HepG2 (cell line): ENCODE measurements around the gene HOXA7. TPM values are rescaled to one million over a fixed set of nuclear protein-coding genes. Genes with fewer than 3 reads are reported as not detected.

Experiments used
- ATAC-seq: fragments of 200-7000 bp; cut with Tn5 transposase; 3 replicates; pipeline ENCODE4 v1.9.1; 2020; ENCODE audit warnings: mild to moderate bottlenecking, moderate library complexity
- BruUV-seq: library from RNA; stranded (reverse); fragments of 400-500 nt; replicated peaks from 2 replicates; lab custom pipeline; 2021; lab: Mats Ljungman, UMichigan
- CTCF ChIA-PET: fragments of 300-600 bp; formaldehyde crosslinking; extraction: SDS; loops from one replicate; lab custom pipeline; 2021; ENCODE audit warnings: low total read pairs, inconsistent platforms, low intra/inter-chr PET ratio; lab: Yijun Ruan, JAX
- POLR2A ChIA-PET: fragments of 350-600 bp; sonication (Branson Sonifier 250); formaldehyde crosslinking; loops from one replicate; lab custom pipeline; 2020; ENCODE audit warnings: antibody characterized with exemption, inconsistent platforms; lab: Yijun Ruan, JAX
- DNase-seq: peaks from one replicate; pipeline ENCODE4 v3.0.0-alpha.2; 2015; ENCODE audit warnings: low spot score
- FAIRE-seq: peaks from 3 replicates; lab custom pipeline; 2011; peaks lifted over from hg19 to GRCh38; lab: Jason Lieb, UNC
- H2AFZ ChIP-seq: one replicate; pipeline ENCODE4 v1.6.1; 2011; ENCODE audit warnings: low read length, inconsistent platforms
- H3K27ac ChIP-seq: fragments of 300-600 bp; 3 replicates; pipeline ENCODE4 v1.8.0; 2011; ENCODE audit warnings: mixed run types, mild to moderate bottlenecking, mixed read lengths, low read length, inconsistent platforms; ENCODE audit not compliant: insufficient read depth; ENCODE audit errors: extremely low read length
- H3K27me3 ChIP-seq, 2 experiments: fragments of 200-600 bp in 1 of 2; 2 replicates in 1 of 2; 3 replicates in 1 of 2; pipeline versions ENCODE4 v1.6.0 to v1.8.0; 2011; ENCODE audit warnings: low read length in 2 of 2, mild to moderate bottlenecking in 2 of 2, moderate library complexity in 2 of 2, inconsistent platforms in 1 of 2; ENCODE audit not compliant: insufficient read depth in 2 of 2, control insufficient read depth in 1 of 2
- H3K36me3 ChIP-seq, 2 experiments: fragments of 200-600 bp in 1 of 2; replicated peaks in 1 of 2; 2 replicates in 1 of 2; 3 replicates in 1 of 2; pipeline versions ENCODE4 v1.5.1 to v1.8.0; 2011; ENCODE audit warnings: low read length in 2 of 2, inconsistent platforms in 1 of 2; ENCODE audit not compliant: insufficient read depth in 2 of 2, control insufficient read depth in 1 of 2
- H3K4me1 ChIP-seq: 2 replicates; pipeline ENCODE4 v1.5.1; 2012; ENCODE audit warnings: low read length, inconsistent platforms; ENCODE audit not compliant: insufficient read depth
- H3K4me2 ChIP-seq: 2 replicates; pipeline ENCODE4 v1.6.0; 2011; ENCODE audit warnings: low read depth, low read length, inconsistent platforms
- H3K4me3 ChIP-seq, 3 experiments: fragments of 200-600 bp in 1 of 3; sonication (generic), shearing (Covaris generic) in 1 of 3; replicated peaks in 1 of 3; 2 replicates each; pipeline ENCODE4 v1.5.1; 2011 to 2016; ENCODE audit warnings: low read length in 3 of 3, inconsistent platforms in 2 of 3, low read depth in 2 of 3, mild to moderate bottlenecking in 2 of 3, control low read depth in 1 of 3, mixed read lengths in 1 of 3; ENCODE audit not compliant: insufficient read depth in 1 of 3
- H3K79me2 ChIP-seq: one replicate; pipeline ENCODE4 v1.6.1; 2011; ENCODE audit warnings: low read length, inconsistent platforms; ENCODE audit not compliant: insufficient read depth
- H3K9ac ChIP-seq: 2 replicates; pipeline ENCODE4 v1.6.0; 2011; ENCODE audit warnings: mild to moderate bottlenecking, low read depth, low read length, inconsistent platforms; ENCODE audit not compliant: insufficient read depth
- H3K9me3 ChIP-seq: 2 replicates; pipeline ENCODE4 v1.5.1; 2012; ENCODE audit warnings: mild to moderate bottlenecking, low read length
- H4K20me1 ChIP-seq: 2 replicates; pipeline ENCODE4 v1.6.0; 2011; ENCODE audit warnings: inconsistent platforms, mild to moderate bottlenecking, low read length, moderate library complexity; ENCODE audit not compliant: insufficient read depth
- CENPT ChIP-seq: sonication (generic); formaldehyde crosslinking; IDR thresholded peaks from 2 replicates; pipeline ENCODE4 v1.8.0; 2022; ENCODE audit warnings: low read depth, mild to moderate bottlenecking, moderate library complexity, missing genetic modification reagents
- GABPB1 ChIP-seq: IDR thresholded peaks from 2 replicates; pipeline ENCODE4 v1.6.1; 2016; ENCODE audit warnings: mild to moderate bottlenecking, missing genetic modification reagents, moderate library complexity, missing compliant biosample characterization
- JARID2 ChIP-seq: sonication (generic); formaldehyde crosslinking; IDR thresholded peaks from 2 replicates; pipeline ENCODE4 v1.8.1; 2023; ENCODE audit warnings: missing genetic modification reagents, inconsistent platforms; ENCODE audit not compliant: insufficient replicate concordance
- MTF2 ChIP-seq: sonication (generic); formaldehyde crosslinking; IDR thresholded peaks from 2 replicates; pipeline ENCODE4 v1.5.0; 2020; ENCODE audit warnings: missing genetic modification reagents, borderline replicate concordance
- NFKB2 ChIP-seq: sonication (generic); formaldehyde crosslinking; IDR thresholded peaks from 2 replicates; pipeline ENCODE4 v1.4.0; 2020; ENCODE audit warnings: missing genetic modification reagents, borderline replicate concordance
- TRAFD1 ChIP-seq: sonication (generic); formaldehyde crosslinking; IDR thresholded peaks from 2 replicates; pipeline ENCODE4 v1.5.1; 2020; ENCODE audit warnings: missing genetic modification reagents, mild to moderate bottlenecking, borderline replicate concordance
- TSC22D2 ChIP-seq: sonication (generic); formaldehyde crosslinking; IDR thresholded peaks from 2 replicates; pipeline ENCODE4 v1.5.1; 2020; ENCODE audit warnings: missing genetic modification reagents, mild to moderate bottlenecking, borderline replicate concordance
- ZBTB38 ChIP-seq: sonication (generic); formaldehyde crosslinking; IDR thresholded peaks from 2 replicates; pipeline ENCODE4 v1.5.1; 2020; ENCODE audit warnings: mild to moderate bottlenecking, missing genetic modification reagents
- ZNF383 ChIP-seq: sonication (generic); formaldehyde crosslinking; IDR thresholded peaks from 2 replicates; pipeline ENCODE4 v1.4.0; 2020; ENCODE audit warnings: missing genetic modification reagents, mild to moderate bottlenecking, borderline replicate concordance
- ZNF577 ChIP-seq: sonication (generic); formaldehyde crosslinking; IDR thresholded peaks from 2 replicates; pipeline ENCODE4 v1.4.0; 2020; ENCODE audit warnings: mild to moderate bottlenecking, low read depth, missing genetic modification reagents, borderline replicate concordance
- WGBS: methylation state at CpG from one replicate; pipeline ENCODE4 v1.1.6; 2017; ENCODE audit warnings: low lambda C conversion rate; 5-methylcytosine and 5-hydroxymethylcytosine counted together
- in situ Hi-C: cut with HindIII; loops from 2 replicates; pipeline ENCODE4 v1.10.0; 2017; ENCODE audit warnings: low pct_unique_long_range_greater_than_20kb; ENCODE audit not compliant: extremely low pct_ligation_motif_present
- intact Hi-C: fragments of 100-400 bp; cut with micrococcal nuclease; formaldehyde crosslinking; loops from one replicate; pipeline ENCODE4 v1.10.0; 2022; ENCODE audit not compliant: unreplicated experiment
- polyA plus RNA-seq, 8 experiments: library from polyadenylated mRNA; depleted of rRNA in 3 of 8; stranded (reverse) in 7 of 8; unstranded in 1 of 8; fragments of >200 nt; fragmentation: Illumina TruSeq in 4 of 8; extraction: Trizol in 4 of 8; gene quantifications; 2 replicates each; pipeline versions ENCODE4 v1.2.1 to v1.2.3, GENCODE V29; 2011 to 2016; ENCODE audit warnings: low read depth in 4 of 8, missing spikeins in 1 of 8, mixed read lengths in 1 of 8; ENCODE audit not compliant: insufficient read depth in 1 of 8
- total RNA-seq, 5 experiments: library from RNA; depleted of rRNA; stranded (reverse); fragments of >200 nt; fragmentation: Illumina TruSeq; extraction: Trizol; gene quantifications; 2 replicates each; pipeline ENCODE4 v1.2.3, GENCODE V29; 2016; ENCODE audit warnings: low read depth in 1 of 5
- TF ChIP-seq, protein P1 (sequence below): sonication (generic); formaldehyde crosslinking; IDR thresholded peaks from 2 replicates; pipeline ENCODE4 v1.5.0; 2020; ENCODE audit warnings: missing genetic modification reagents
- TF ChIP-seq, protein P2 (sequence below): sonication (generic); formaldehyde crosslinking; IDR thresholded peaks from 2 replicates; pipeline ENCODE4 v1.4.0; 2020; ENCODE audit warnings: missing genetic modification reagents
- TF ChIP-seq, protein P3 (sequence below), 2 experiments: sonication (generic) in 1 of 2; formaldehyde crosslinking in 1 of 2; IDR thresholded peaks; 2 replicates each; pipeline versions ENCODE4 v1.4.0 to v1.6.1; 2018 to 2020; ENCODE audit warnings: missing genetic modification reagents in 2 of 2, borderline replicate concordance in 1 of 2, low read depth in 1 of 2, mild to moderate bottlenecking in 1 of 2, missing biosample characterization in 1 of 2

HOXA7 gene
- total and polyA plus RNA-seq, 2 of the 13 experiments (the other 11 are each of a cell fraction or from before 2014, with no cell fraction given): 0.05 TPM; not detected in 1

DNA sequence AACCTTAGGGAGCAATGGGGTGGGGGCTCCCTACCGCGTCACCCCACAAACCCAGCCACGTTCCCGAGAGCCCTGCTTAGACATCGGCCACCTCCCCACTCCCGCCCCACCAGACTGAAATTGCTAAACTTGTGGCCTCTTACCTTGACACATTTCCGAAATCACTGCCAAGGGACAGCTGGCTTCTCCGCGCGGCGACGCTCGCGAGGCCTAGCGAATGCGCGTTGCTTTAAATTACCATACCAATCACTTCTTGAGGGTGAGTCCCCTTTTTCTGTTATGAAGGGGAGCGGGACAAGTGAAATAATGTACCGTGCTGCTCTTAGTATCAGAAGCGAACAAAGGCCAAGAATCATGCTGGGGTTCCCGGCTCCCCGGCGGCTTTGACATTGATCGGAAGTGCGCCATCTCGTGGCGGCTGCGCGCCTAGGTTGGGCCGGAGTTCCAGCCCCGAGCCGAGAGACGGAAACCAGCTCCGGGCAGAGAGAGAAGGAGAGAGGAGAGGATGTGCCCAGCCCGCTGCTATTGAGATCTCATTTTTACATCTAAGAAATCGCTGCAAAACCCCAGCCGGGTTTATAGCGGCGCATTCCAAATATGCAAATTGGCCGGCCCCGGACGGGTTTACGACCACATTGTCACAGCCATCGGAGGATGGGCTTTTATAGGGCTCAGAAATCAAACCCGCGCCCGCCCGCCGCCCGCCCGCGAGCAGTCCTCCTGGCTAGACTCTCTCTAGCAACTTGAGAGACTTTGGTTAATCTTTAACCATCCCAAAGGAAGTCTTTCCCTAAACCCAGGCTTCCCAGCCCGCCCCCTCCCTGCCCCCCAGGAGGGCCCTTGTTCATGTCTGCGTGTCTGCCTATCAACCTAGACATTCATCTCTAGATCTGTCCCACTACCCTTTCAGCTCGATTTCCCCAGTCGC, 23.3 kb upstream of the HOXA7 start:
- no peaks in the 10 kb centered on the region for H3K9me3 ChIP-seq
- DNase-seq (peak; percentile 41), FAIRE-seq (no peak), ATAC-seq (peak; percentile 79)
- H3K4me1 ChIP-seq: peaks cover 34% of the 10 kb centered on the region
- no TSS peak for BruUV-seq
- H3K9ac ChIP-seq: peak overlapping the region; percentile 17; the same call in 1 of the 2 replicates
- peak overlapping the region; percentile 83 for H3K4me2 ChIP-seq
- H2AFZ ChIP-seq: no peak overlapping the region
- H3K4me3 ChIP-seq: peak overlapping the region in 2 of 3 experiments; percentile 40 to 62; a peak in 4 of 6 replicates
- ChIA-PET CTCF (no interaction called here), POLR2A (no interaction called here)
- 14% methylated on average over 41 of the region's 56 CpGs for WGBS
- no peak overlapping the region for H3K27ac ChIP-seq
- in situ Hi-C loops: no loop called here
- no peaks in the 10 kb centered on the region for H3K79me2 ChIP-seq
- peaks cover 2% of the 10 kb centered on the region; the same call in 1 of the 2 replicates for H4K20me1 ChIP-seq
- intact Hi-C loops: no loop called here
- H3K36me3 ChIP-seq: no peaks in the 10 kb centered on the region
- peaks cover 15 to 87% of the 10 kb centered on the region in 2 experiments for H3K27me3 ChIP-seq
- TF ChIP-seq CENPT (CRISPR knock-in tag) (no peak), ZNF577 (CRISPR knock-in tag) (no peak), MTF2 (CRISPR knock-in tag) (peak; percentile 87; the same call in 1 of the 2 replicates), TSC22D2 (CRISPR knock-in tag) (no peak), TRAFD1 (CRISPR knock-in tag) (no peak), NFKB2 (peak; percentile 46; the same call in 1 of the 2 replicates), JARID2 (no peak), ZNF383 (CRISPR knock-in tag) (no peak), ZBTB38 (CRISPR knock-in tag) (no peak), GABPB1 (peak; percentile 37; the same call in 1 of the 2 replicates)
- TF ChIP-seq, protein P1, sequence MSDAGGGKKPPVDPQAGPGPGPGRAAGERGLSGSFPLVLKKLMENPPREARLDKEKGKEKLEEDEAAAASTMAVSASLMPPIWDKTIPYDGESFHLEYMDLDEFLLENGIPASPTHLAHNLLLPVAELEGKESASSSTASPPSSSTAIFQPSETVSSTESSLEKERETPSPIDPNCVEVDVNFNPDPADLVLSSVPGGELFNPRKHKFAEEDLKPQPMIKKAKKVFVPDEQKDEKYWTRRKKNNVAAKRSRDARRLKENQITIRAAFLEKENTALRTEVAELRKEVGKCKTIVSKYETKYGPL (CRISPR knock-in tag): no peak
- TF ChIP-seq, protein P2, sequence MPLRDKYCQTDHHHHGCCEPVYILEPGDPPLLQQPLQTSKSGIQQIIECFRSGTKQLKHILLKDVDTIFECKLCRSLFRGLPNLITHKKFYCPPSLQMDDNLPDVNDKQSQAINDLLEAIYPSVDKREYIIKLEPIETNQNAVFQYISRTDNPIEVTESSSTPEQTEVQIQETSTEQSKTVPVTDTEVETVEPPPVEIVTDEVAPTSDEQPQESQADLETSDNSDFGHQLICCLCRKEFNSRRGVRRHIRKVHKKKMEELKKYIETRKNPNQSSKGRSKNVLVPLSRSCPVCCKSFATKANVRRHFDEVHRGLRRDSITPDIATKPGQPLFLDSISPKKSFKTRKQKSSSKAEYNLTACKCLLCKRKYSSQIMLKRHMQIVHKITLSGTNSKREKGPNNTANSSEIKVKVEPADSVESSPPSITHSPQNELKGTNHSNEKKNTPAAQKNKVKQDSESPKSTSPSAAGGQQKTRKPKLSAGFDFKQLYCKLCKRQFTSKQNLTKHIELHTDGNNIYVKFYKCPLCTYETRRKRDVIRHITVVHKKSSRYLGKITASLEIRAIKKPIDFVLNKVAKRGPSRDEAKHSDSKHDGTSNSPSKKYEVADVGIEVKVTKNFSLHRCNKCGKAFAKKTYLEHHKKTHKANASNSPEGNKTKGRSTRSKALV: no peak
- TF ChIP-seq, protein P3, sequence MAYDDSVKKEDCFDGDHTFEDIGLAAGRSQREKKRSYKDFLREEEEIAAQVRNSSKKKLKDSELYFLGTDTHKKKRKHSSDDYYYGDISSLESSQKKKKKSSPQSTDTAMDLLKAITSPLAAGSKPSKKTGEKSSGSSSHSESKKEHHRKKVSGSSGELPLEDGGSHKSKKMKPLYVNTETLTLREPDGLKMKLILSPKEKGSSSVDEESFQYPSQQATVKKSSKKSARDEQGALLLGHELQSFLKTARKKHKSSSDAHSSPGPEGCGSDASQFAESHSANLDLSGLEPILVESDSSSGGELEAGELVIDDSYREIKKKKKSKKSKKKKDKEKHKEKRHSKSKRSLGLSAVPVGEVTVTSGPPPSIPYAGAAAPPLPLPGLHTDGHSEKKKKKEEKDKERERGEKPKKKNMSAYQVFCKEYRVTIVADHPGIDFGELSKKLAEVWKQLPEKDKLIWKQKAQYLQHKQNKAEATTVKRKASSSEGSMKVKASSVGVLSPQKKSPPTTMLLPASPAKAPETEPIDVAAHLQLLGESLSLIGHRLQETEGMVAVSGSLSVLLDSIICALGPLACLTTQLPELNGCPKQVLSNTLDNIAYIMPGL (CRISPR knock-in tag; IDR thresholded peaks at IDR 0.05; ENCODE audit: borderline replicate concordance in 1 of 2, low read depth in 1 of 2): peak; percentile 58 to 75; a peak in 2 of 4 replicates
